K562 (cell line): ENCODE data around the gene PLEKHM3. TPM values are rescaled to one million over a fixed set of nuclear protein-coding genes. Genes with fewer than 3 reads are reported as not detected.
A peak's percentile ranks its signal among the peaks of the same experiment; 100 is the strongest.

Experiments used
- ATAC-seq: fragments of 200-7000 bp; cut with Tn5 transposase; 3 replicates; pipeline ENCODE4 v1.9.1; 2020; ENCODE audit warnings: moderate library complexity
- BruUV-seq: library from RNA; stranded (reverse); fragments of 400-500 nt; replicated peaks from 2 replicates; lab custom pipeline; 2021; lab: Mats Ljungman, UMichigan
- CTCF ChIA-PET: fragments of 300-600 bp; formaldehyde crosslinking; extraction: SDS; loops from one replicate; lab custom pipeline; 2021; ENCODE audit warnings: low intra/inter-chr PET ratio; lab: Yijun Ruan, JAX
- POLR2A ChIA-PET: fragments of 300-600, 350-650 bp; sonication (Branson Sonifier 250); formaldehyde crosslinking; extraction: SDS; loops from one replicate; lab custom pipeline; 2021; ENCODE audit warnings: antibody characterized with exemption, inconsistent platforms; lab: Yijun Ruan, JAX
- DNase-seq, 4 experiments: peaks; one replicate each; pipeline versions ENCODE4 v3.0.0 to v3.0.0-alpha.2; 2011 to 2018; ENCODE audit warnings: low spot score in 3 of 4, mixed read lengths in 3 of 4; ENCODE audit errors: extremely low read depth in 1 of 4
- FAIRE-seq: peaks from 2 replicates; lab custom pipeline; 2011; peaks lifted over from hg19 to GRCh38; lab: Jason Lieb, UNC
- H2AFZ ChIP-seq: 2 replicates; pipeline ENCODE4 v1.6.0; 2011; ENCODE audit warnings: low read depth, low read length, control low read depth, inconsistent platforms
- H3K27ac ChIP-seq: fragments of 200-600 bp; 3 replicates; pipeline ENCODE4 v1.8.0; 2011; ENCODE audit warnings: low read depth, mild to moderate bottlenecking, control low read depth, inconsistent platforms, low read length, moderate library complexity, mixed read lengths; ENCODE audit errors: extremely low read depth
- H3K27me3 ChIP-seq, 2 experiments: fragments of 300-600 bp in 1 of 2; 2 replicates in 1 of 2; 3 replicates in 1 of 2; pipeline versions ENCODE4 v1.6.0 to v1.8.0; 2011; ENCODE audit warnings: inconsistent platforms in 2 of 2, low read length in 2 of 2, mild to moderate bottlenecking in 1 of 2, mixed read lengths in 1 of 2, moderate library complexity in 1 of 2; ENCODE audit not compliant: control insufficient read depth in 2 of 2, insufficient read depth in 2 of 2
- H3K36me3 ChIP-seq: fragments of 300-600 bp; 3 replicates; pipeline ENCODE4 v1.8.0; 2011; ENCODE audit warnings: mild to moderate bottlenecking, low read length, inconsistent platforms; ENCODE audit not compliant: control insufficient read depth, insufficient read depth
- H3K4me1 ChIP-seq, 2 experiments: fragments of 200-600 bp in 1 of 2; replicated peaks in 1 of 2; 2 replicates in 1 of 2; 3 replicates in 1 of 2; pipeline versions ENCODE4 v1.5.1 to v1.8.0; 2011; ENCODE audit warnings: inconsistent platforms in 2 of 2, low read length in 2 of 2, mild to moderate bottlenecking in 1 of 2, mixed read lengths in 1 of 2, moderate library complexity in 1 of 2; ENCODE audit not compliant: control insufficient read depth in 2 of 2, insufficient read depth in 2 of 2
- H3K4me2 ChIP-seq: 2 replicates; pipeline ENCODE4 v1.6.1; 2011; ENCODE audit warnings: low read length, control low read depth, inconsistent platforms, mixed read lengths; ENCODE audit not compliant: insufficient read depth
- H3K4me3 ChIP-seq: fragments of 200-600 bp; sonication (generic), shearing (Covaris generic); 2 replicates; pipeline ENCODE4 v1.5.1; 2016; ENCODE audit warnings: control low read depth, inconsistent platforms
- H3K79me2 ChIP-seq: fragments of 200-600 bp; 3 replicates; pipeline ENCODE4 v1.8.0; 2011; ENCODE audit warnings: low read length, inconsistent platforms; ENCODE audit not compliant: control insufficient read depth, insufficient read depth
- H3K9ac ChIP-seq, 2 experiments: 2 replicates each; pipeline versions ENCODE4 v1.6.0 to v1.6.1; 2011; ENCODE audit warnings: low read depth in 2 of 2, low read length in 2 of 2, control low read depth in 1 of 2, inconsistent platforms in 1 of 2, mild to moderate bottlenecking in 1 of 2, mixed read lengths in 1 of 2; ENCODE audit not compliant: insufficient read depth in 1 of 2
- H3K9me1 ChIP-seq: one replicate; pipeline ENCODE4 v1.6.0; 2011; ENCODE audit warnings: inconsistent platforms, mild to moderate bottlenecking, low read length, moderate library complexity; ENCODE audit not compliant: control insufficient read depth, insufficient read depth
- H3K9me3 ChIP-seq: replicated peaks from 2 replicates; pipeline ENCODE4 v1.5.1; 2011; ENCODE audit warnings: low read depth, low read length, inconsistent platforms; ENCODE audit not compliant: control insufficient read depth, insufficient read depth
- H4K20me1 ChIP-seq: replicated peaks from 2 replicates; pipeline ENCODE4 v1.6.1; 2011; ENCODE audit warnings: low read length, inconsistent platforms, mixed read lengths; ENCODE audit not compliant: control insufficient read depth, insufficient read depth
- CC2D1A ChIP-seq: fragments of 450-650 bp; IDR thresholded peaks from 2 replicates; pipeline ENCODE4 v1.6.1; 2017; ENCODE audit warnings: mild to moderate bottlenecking
- CTCF ChIP-seq, 3 experiments: IDR thresholded peaks in 2 of 3; conservative IDR thresholded peaks in 1 of 3; 2 replicates each; pipeline ENCODE4 v1.5.1; 2011 to 2012; ENCODE audit warnings: low read length in 3 of 3, mild to moderate bottlenecking in 3 of 3, control low read depth in 2 of 3, improper control_type of control experiment in 1 of 3, inconsistent platforms in 1 of 3, low read depth in 1 of 3, mixed read lengths in 1 of 3, moderate library complexity in 1 of 3; ENCODE audit not compliant: insufficient read depth in 2 of 3
- FOSL1 ChIP-seq: fragments of 200-800 bp; sonication (Bioruptor generic); conservative IDR thresholded peaks from 2 replicates; pipeline ENCODE4 v1.6.1; 2016; ENCODE audit warnings: missing genetic modification characterization, missing compliant biosample characterization
- FOXK2 ChIP-seq, 2 experiments: fragments of 450-650 bp; IDR thresholded peaks in 1 of 2; conservative IDR thresholded peaks in 1 of 2; 2 replicates each; pipeline ENCODE4 v1.6.1; 2016; ENCODE audit warnings: low read depth in 2 of 2, mild to moderate bottlenecking in 1 of 2
- JUND ChIP-seq, 2 experiments: IDR thresholded peaks; 2 replicates in 1 of 2; 3 replicates in 1 of 2; pipeline ENCODE4 v1.6.1; 2011; ENCODE audit warnings: borderline replicate concordance in 2 of 2, low read depth in 2 of 2, low read length in 2 of 2, improper control_type of control experiment in 1 of 2, missing biosample characterization in 1 of 2, missing genetic modification characterization in 1 of 2, missing genetic modification reagents in 1 of 2
- MEIS2 ChIP-seq: fragments of 450-650 bp; IDR thresholded peaks from 2 replicates; pipeline ENCODE4 v1.6.1; 2014; ENCODE audit warnings: mild to moderate bottlenecking; ENCODE audit not compliant: partially characterized antibody
- NR3C1 ChIP-seq: sonication (generic); formaldehyde crosslinking; IDR thresholded peaks from 2 replicates; pipeline ENCODE4 v1.8.1; 2022; ENCODE audit warnings: missing genetic modification reagents
- SMC3 ChIP-seq: conservative IDR thresholded peaks from 2 replicates; pipeline ENCODE4 v1.6.1; 2011; ENCODE audit warnings: low read depth, low read length, improper control_type of control experiment; ENCODE audit not compliant: insufficient read depth
- ZBTB11 ChIP-seq, 3 experiments: fragments of 200-800 bp in 1 of 3; fragments of 250-450 bp in 1 of 3; fragments of 450-650 bp in 1 of 3; sonication (Bioruptor Pico) in 1 of 3; sonication (Bioruptor generic) in 1 of 3; formaldehyde crosslinking in 1 of 3; IDR thresholded peaks; 2 replicates each; pipeline versions ENCODE4 v1.6.1 to v1.8.0; 2016 to 2022; ENCODE audit warnings: mild to moderate bottlenecking in 2 of 3, missing genetic modification characterization in 2 of 3, missing compliant biosample characterization in 1 of 3, moderate library complexity in 1 of 3
- WGBS: fragments of 100-300 bp; shearing (Covaris generic); methylation state at CpG from one replicate; pipeline ENCODE4 v1.1.6; 2016; ENCODE audit warnings: low coverage, mixed read lengths; ENCODE audit not compliant: insufficient coverage; ENCODE audit errors: missing lambda C conversion rate; 5-methylcytosine and 5-hydroxymethylcytosine counted together
- in situ Hi-C: fragments of 300-500 bp; cut with MboI; formaldehyde crosslinking; loops from 4 replicates; pipeline ENCODE4 v1.15.0; 2018; ENCODE audit warnings: inconsistent platforms, mixed read lengths
- intact Hi-C: fragments of 100-400 bp; cut with micrococcal nuclease; formaldehyde crosslinking; loops from 2 replicates; pipeline ENCODE4 v1.14.2; 2022
- polyA plus RNA-seq, 8 experiments: library from polyadenylated mRNA; depleted of rRNA in 4 of 8; stranded (reverse) in 5 of 8; unstranded in 3 of 8; fragments of >200 nt; fragmentation: Nextera tagmentation in 2 of 8; fragmentation: Illumina TruSeq in 1 of 8; extraction: Ambion mirVana in 2 of 8; extraction: Trizol in 1 of 8; gene quantifications; 2 replicates each; pipeline versions ENCODE4 v1.2.1 to v1.2.3, GENCODE V29; 2011 to 2014; ENCODE audit warnings: inconsistent platforms in 1 of 8, missing spikeins in 1 of 8
- total RNA-seq, 7 experiments: library from RNA; depleted of rRNA in 6 of 7; stranded (reverse); fragments of >200 nt in 6 of 7; fragmentation: Illumina TruSeq in 2 of 7; extraction: Trizol in 2 of 7; gene quantifications; 2 replicates each; pipeline versions ENCODE4 v1.2.1 to v1.2.3, GENCODE V29; 2011 to 2021; ENCODE audit warnings: low replicate concordance in 1 of 7
- TF ChIP-seq, protein P1 (sequence below): fragments of 250-450 bp; sonication (Bioruptor Pico); IDR thresholded peaks from 2 replicates; pipeline ENCODE4 v1.5.0; 2021; ENCODE audit warnings: mild to moderate bottlenecking, moderate library complexity

PLEKHM3 gene
- total and polyA plus RNA-seq, 9 of the 15 experiments (the other 6 are each of a cell fraction or from before 2014, with no cell fraction given) = 0.24 to 1.6 (median 1.0) TPM

GRCh38 chr2:208072250-208072892 lies 47.0 kb upstream of the PLEKHM3 start:
- Histone ChIP-seq H3K9me1 (no peaks in the 10 kb centered on the region), H3K79me2 (no peaks in the 10 kb centered on the region), H3K4me1 (no peaks in the 10 kb centered on the region; a peak in 1 of 5 replicates), H4K20me1 (no peaks in the 10 kb centered on the region), H3K4me2 (no peak overlapping the region), H3K27me3 (no peaks in the 10 kb centered on the region; a peak in 1 of 5 replicates), H3K27ac (no peak overlapping the region), H3K36me3 (no peaks in the 10 kb centered on the region), H3K9me3 (no peaks in the 10 kb centered on the region), H2AFZ (no peak overlapping the region), H3K9ac (no peak overlapping the region), H3K4me3 (no peak overlapping the region)
- BruUV-seq = no TSS peak
- ATAC-seq = peak; percentile 97
- in situ Hi-C loops (loop anchor here (5.0 kb wide), 1 partner anchor 330 kb away; no protein-coding TSS in a partner anchor), intact Hi-C loops (loop anchor here (1.0 to 5.0 kb wide), 3 partner anchors 32 to 326 kb away; no protein-coding TSS in a partner anchor)
- WGBS = 19% methylated on average over 9 of the region's 9 CpGs
- peak; percentile 93 for FAIRE-seq
- POLR2A ChIA-PET = interaction anchor here (0.7 to 1.0 kb wide), 2 partner anchors 324 to 327 kb away, joined by 3 to 4 read pairs; no protein-coding TSS in a partner anchor
- CTCF ChIA-PET = interaction anchor here (0.7 to 1.5 kb wide), 2 partner anchors 326 to 1379 kb away, joined by 3 to 13 read pairs; no protein-coding TSS in a partner anchor
- peak; percentile 41 to 81 (median 53) for DNase-seq
- TF ChIP-seq FOXK2 (conservative IDR thresholded peaks at IDR 0.05 in 1 of 2, IDR thresholded peaks at IDR 0.05 in 1 of 2; ENCODE audit: low read depth in 2 of 2) (no peak), CTCF (IDR thresholded peaks at IDR 0.05 in 2 of 3, conservative IDR thresholded peaks at IDR 0.05 in 1 of 3; ENCODE audit: insufficient read depth in 2 of 3, low read depth in 1 of 3, low read length in 3 of 3) (peak; percentile 71 to 83 (median 74)), ZBTB11 (CRISPR knock-in tag; IDR thresholded peaks at IDR 0.05) (no peak), JUND (IDR thresholded peaks at IDR 0.05; ENCODE audit: borderline replicate concordance, low read depth, low read length) (0 out of 2 replicates have a peak, but pooled peaks have one; percentile 20), JUND (tag; IDR thresholded peaks at IDR 0.05; ENCODE audit: borderline replicate concordance, low read depth, low read length) (no peak), MEIS2 (no peak), CC2D1A (peak; percentile 41; the same call in 1 of the 2 replicates), NR3C1 (CRISPR knock-in tag) (no peak), SMC3 (peak; percentile 79), FOSL1 (tag) (no peak)
- TF ChIP-seq, protein P1, sequence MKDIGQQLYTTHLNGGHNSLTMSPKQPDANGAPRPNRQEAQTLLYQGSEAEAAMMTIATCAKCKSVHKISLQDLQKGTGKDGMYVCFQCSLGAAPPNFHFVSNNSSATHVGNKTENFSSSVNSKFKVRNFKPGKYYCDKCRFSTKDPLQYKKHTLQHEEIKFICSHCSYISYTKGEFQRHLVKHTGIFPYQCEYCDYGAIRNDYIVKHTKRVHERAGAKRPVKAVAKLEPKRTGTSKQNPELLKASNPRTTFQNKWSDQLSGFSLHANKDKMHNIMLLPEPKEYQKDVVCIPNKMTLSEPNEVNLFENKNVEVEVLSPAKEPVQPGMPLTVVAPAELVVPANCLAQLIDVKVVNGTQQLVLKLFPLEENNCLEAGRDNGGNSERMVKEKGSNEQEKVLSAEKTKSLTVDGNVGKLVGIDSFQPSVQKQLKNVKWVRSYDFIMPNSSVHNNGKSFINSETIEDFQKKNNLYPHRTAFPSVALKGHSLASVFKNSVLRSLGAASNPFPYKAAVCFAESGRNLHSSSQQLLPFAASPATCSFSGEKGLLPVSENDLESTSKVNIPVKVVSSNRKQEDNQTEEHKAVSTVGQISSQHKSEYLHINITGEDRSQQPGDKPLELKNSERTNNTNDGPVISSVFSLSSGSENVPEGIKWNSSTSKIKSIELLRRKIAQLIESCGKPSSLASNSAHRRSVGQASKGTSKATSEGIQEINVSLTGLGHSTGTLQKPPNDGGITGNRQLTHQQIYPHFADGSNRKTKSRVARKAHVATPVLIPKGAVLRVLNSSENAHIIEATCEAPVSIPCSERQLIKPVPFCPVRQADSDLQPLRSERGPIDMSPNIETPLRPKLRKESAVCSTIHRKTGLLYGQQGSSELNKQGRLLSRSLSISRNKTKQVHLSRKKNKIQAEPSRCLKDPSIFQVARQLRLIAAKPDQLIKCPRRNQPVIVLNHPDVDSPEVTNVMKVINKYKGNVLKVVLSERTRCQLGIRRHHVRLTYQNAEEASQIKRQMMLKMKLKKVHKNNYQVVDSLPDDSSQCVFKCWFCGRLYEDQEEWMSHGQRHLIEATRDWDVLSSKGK (CRISPR knock-in tag) = no peak
